ENCODE data around the gene PSMD4.
"Not testable (repeated sequence)": the region's sequence is repeated elsewhere in the genome, so short reads cannot be mapped to it uniquely, and the experiment has no call there.

The PSMD4 gene

GRCh38 chr1:151254217-151255213 is at the start of gene PSMD4:
Gene PSMD4, plus strand, starts transcription at chr1:151254734. Its CDS starts 49 bp downstream, at chr1:151254783.
- DNase-seq: peak; percentile 88

- not testable (repeated sequence) for DNase-seq
Observed at GRCh38 chr1:151205381-151205965, 49.1 kb upstream of the PSMD4 start.

- no peak for DNase-seq
Observed at GRCh38 chr1:151210830-151211229, 43.7 kb upstream of the PSMD4 start.

- DNase-seq: no peak
Observed at GRCh38 chr1:151211972-151212705, 42.4 kb upstream of the PSMD4 start.

- no peak for DNase-seq
Observed at GRCh38 chr1:151213560-151213959, 41.0 kb upstream of the PSMD4 start.

- no peak for DNase-seq
Observed at GRCh38 chr1:151221616-151222015, 32.9 kb upstream of the PSMD4 start.

GRCh38 chr1:151222130-151222529 is 32.4 kb upstream of the PSMD4 start:
- DNase-seq: no peak

- no peak for DNase-seq
Observed at GRCh38 chr1:151235235-151235634, 19.3 kb upstream of the PSMD4 start.

GRCh38 chr1:151237678-151238466 is 16.7 kb upstream of the PSMD4 start:
- DNase-seq: no peak

- DNase-seq: no peak
Observed at GRCh38 chr1:151238467-151238739, 16.1 kb upstream of the PSMD4 start.

GRCh38 chr1:151242442-151242841 is 12.1 kb upstream of the PSMD4 start:
- no peak for DNase-seq

- DNase-seq: no peak
Observed at GRCh38 chr1:151243683-151244216, 10.8 kb upstream of the PSMD4 start.

GRCh38 chr1:151246786-151247185 is 7.7 kb upstream of the PSMD4 start:
- no peak for DNase-seq

- peak; percentile 39 for DNase-seq
Observed at GRCh38 chr1:151251656-151252470, 2.7 kb upstream of the PSMD4 start.

GRCh38 chr1:151255381-151255780 is 847 bp downstream of the PSMD4 start:
- DNase-seq: no peak

GRCh38 chr1:151259351-151259750 is 4.8 kb downstream of the PSMD4 start:
- DNase-seq: no peak

GRCh38 chr1:151265446-151266236 is 11.1 kb downstream of the PSMD4 start:
- no peak for DNase-seq

- no peak for DNase-seq
Observed at GRCh38 chr1:151266315-151266714, 11.8 kb downstream of the PSMD4 start.

GRCh38 chr1:151266821-151267220 is 12.3 kb downstream of the PSMD4 start:
- no peak for DNase-seq

GRCh38 chr1:151267760-151268159 is 13.2 kb downstream of the PSMD4 start:
- DNase-seq: no peak

All from KG1 (cell line).